HepG2 (cell line): Measurements from ENCODE around the gene RPS27L. TPM values are rescaled to one million over a fixed set of nuclear protein-coding genes. Genes with fewer than 3 reads are reported as not detected.

ENCODE experiments used
- CHCHD3 ChIP-seq: sonication (generic); formaldehyde crosslinking; IDR thresholded peaks from 2 replicates; pipeline ENCODE4 v1.8.0; 2022; ENCODE audit warnings: mild to moderate bottlenecking, missing genetic modification reagents, moderate library complexity
- GLI4 ChIP-seq: sonication (generic); formaldehyde crosslinking; IDR thresholded peaks from 2 replicates; pipeline ENCODE4 v1.5.1; 2020; ENCODE audit warnings: missing genetic modification reagents, mild to moderate bottlenecking, moderate library complexity, borderline replicate concordance
- HDAC1 ChIP-seq: sonication (generic); formaldehyde crosslinking; IDR thresholded peaks from 2 replicates; pipeline ENCODE4 v1.5.1; 2020; ENCODE audit warnings: mild to moderate bottlenecking, missing genetic modification reagents
- HOXD1 ChIP-seq: sonication (generic); formaldehyde crosslinking; IDR thresholded peaks from 2 replicates; pipeline ENCODE4 v1.5.0; 2020; ENCODE audit warnings: missing genetic modification reagents
- KDM5A ChIP-seq: fragments of 200-600 bp; sonication (generic); IDR thresholded peaks from 2 replicates; pipeline ENCODE4 v1.7.0; 2018; ENCODE audit warnings: antibody characterized with exemption, mild to moderate bottlenecking, low read length, borderline replicate concordance
- PCBP1 ChIP-seq: fragments of 200-400 bp; formaldehyde crosslinking; IDR thresholded peaks from 2 replicates; pipeline ENCODE4 v1.6.1; 2017; ENCODE audit warnings: mild to moderate bottlenecking, low read depth, low read length, borderline replicate concordance
- PCBP2 ChIP-seq: fragments of 200-400 bp; formaldehyde crosslinking; optimal IDR thresholded peaks from 2 replicates; pipeline ENCODE3; 2018; ENCODE audit warnings: low read length, low read depth; ENCODE audit not compliant: poor library complexity, severe bottlenecking
- POLR2AphosphoS2 ChIP-seq: IDR thresholded peaks from 2 replicates; pipeline ENCODE4 v1.6.1; 2011; ENCODE audit warnings: low read depth, low read length, improper control_type of control experiment
- RBM39 ChIP-seq: fragments of 200-400 bp; formaldehyde crosslinking; IDR thresholded peaks from one replicate; pipeline ENCODE4 v1.6.1; 2018; ENCODE audit warnings: antibody characterized with exemption, mild to moderate bottlenecking, low read depth, low read length; ENCODE audit not compliant: poor library complexity, severe bottlenecking
- RCOR2 ChIP-seq: IDR thresholded peaks from 2 replicates; pipeline ENCODE4 v1.6.1; 2016; ENCODE audit warnings: missing biosample characterization, missing genetic modification reagents
- ZBTB3 ChIP-seq: sonication (generic); formaldehyde crosslinking; IDR thresholded peaks from 2 replicates; pipeline ENCODE4 v1.4.0; 2020; ENCODE audit warnings: low read depth, mild to moderate bottlenecking, moderate library complexity, missing genetic modification reagents, borderline replicate concordance
- ZFP90 ChIP-seq: sonication (generic); formaldehyde crosslinking; IDR thresholded peaks from 2 replicates; pipeline ENCODE4 v1.8.0; 2022; ENCODE audit warnings: missing genetic modification reagents, mild to moderate bottlenecking, inconsistent platforms, borderline replicate concordance
- ZIK1 ChIP-seq: sonication (generic); formaldehyde crosslinking; IDR thresholded peaks from 2 replicates; pipeline ENCODE4 v1.5.0; 2020; ENCODE audit warnings: mild to moderate bottlenecking, low read depth, missing genetic modification reagents, borderline replicate concordance
- ZNF121 ChIP-seq: sonication (generic); formaldehyde crosslinking; IDR thresholded peaks from 2 replicates; pipeline ENCODE4 v1.5.0; 2020; ENCODE audit warnings: mild to moderate bottlenecking, missing genetic modification reagents
- ZNF260 ChIP-seq: sonication (generic); formaldehyde crosslinking; IDR thresholded peaks from 2 replicates; pipeline ENCODE4 v1.4.0; 2020; ENCODE audit warnings: missing genetic modification reagents, low read depth, mild to moderate bottlenecking, borderline replicate concordance
- ZNF343 ChIP-seq: sonication (generic); formaldehyde crosslinking; IDR thresholded peaks from 2 replicates; pipeline ENCODE4 v1.4.0; 2020; ENCODE audit warnings: mild to moderate bottlenecking, missing genetic modification reagents
- ZNF460 ChIP-seq: sonication (generic); formaldehyde crosslinking; IDR thresholded peaks from 2 replicates; pipeline ENCODE4 v1.5.1; 2020; ENCODE audit warnings: missing genetic modification reagents, mild to moderate bottlenecking, borderline replicate concordance
- ZNF543 ChIP-seq: sonication (generic); formaldehyde crosslinking; IDR thresholded peaks from 2 replicates; pipeline ENCODE4 v1.4.0; 2020; ENCODE audit warnings: mild to moderate bottlenecking, missing genetic modification reagents
- ZNF562 ChIP-seq: sonication (generic); formaldehyde crosslinking; IDR thresholded peaks from 2 replicates; pipeline ENCODE4 v1.8.0; 2022; ENCODE audit warnings: missing genetic modification reagents, borderline replicate concordance
- ZNF614 ChIP-seq: IDR thresholded peaks from 2 replicates; pipeline ENCODE4 v1.6.1; 2018; ENCODE audit warnings: missing biosample characterization, missing genetic modification reagents, inconsistent platforms, borderline replicate concordance
- ZNF703 ChIP-seq: sonication (generic); formaldehyde crosslinking; IDR thresholded peaks from 2 replicates; pipeline ENCODE4 v1.5.1; 2020; ENCODE audit warnings: missing genetic modification reagents, mild to moderate bottlenecking, moderate library complexity, borderline replicate concordance
- ZNF891 ChIP-seq: sonication (generic); formaldehyde crosslinking; IDR thresholded peaks from 2 replicates; pipeline ENCODE4 v1.5.0; 2020; ENCODE audit warnings: mild to moderate bottlenecking, missing genetic modification reagents
- polyA plus RNA-seq, 8 experiments: library from polyadenylated mRNA; depleted of rRNA in 3 of 8; stranded (reverse) in 7 of 8; unstranded in 1 of 8; fragments of >200 nt; fragmentation: Illumina TruSeq in 4 of 8; extraction: Trizol in 4 of 8; gene quantifications; 2 replicates each; pipeline versions ENCODE4 v1.2.1 to v1.2.3, GENCODE V29; 2011 to 2016; ENCODE audit warnings: low read depth in 4 of 8, missing spikeins in 1 of 8, mixed read lengths in 1 of 8; ENCODE audit not compliant: insufficient read depth in 1 of 8
- total RNA-seq, 5 experiments: library from RNA; depleted of rRNA; stranded (reverse); fragments of >200 nt; fragmentation: Illumina TruSeq; extraction: Trizol; gene quantifications; 2 replicates each; pipeline ENCODE4 v1.2.3, GENCODE V29; 2016; ENCODE audit warnings: low read depth in 1 of 5
- TF ChIP-seq, protein P1 (sequence below): sonication (generic); formaldehyde crosslinking; conservative IDR thresholded peaks from 2 replicates; pipeline ENCODE4 v1.4.0; 2020; ENCODE audit warnings: missing genetic modification reagents
- TF ChIP-seq, protein P2 (sequence below): sonication (generic); formaldehyde crosslinking; IDR thresholded peaks from 2 replicates; pipeline ENCODE4 v1.8.1; 2023; ENCODE audit warnings: mild to moderate bottlenecking, missing genetic modification reagents
- TF ChIP-seq, protein P3 (sequence below): IDR thresholded peaks from 2 replicates; pipeline ENCODE4 v1.6.1; 2016; ENCODE audit warnings: mild to moderate bottlenecking, missing biosample characterization, missing genetic modification reagents
- TF ChIP-seq, protein P4 (sequence below): sonication (generic); formaldehyde crosslinking; IDR thresholded peaks from 2 replicates; pipeline ENCODE4 v1.4.0; 2020; ENCODE audit warnings: mild to moderate bottlenecking, low read depth, missing genetic modification reagents

RPS27L gene
- total and polyA plus RNA-seq, 2 of the 13 experiments (the other 11 are each of a cell fraction or from before 2014, with no cell fraction given), result 231 to 433 TPM

DNA sequence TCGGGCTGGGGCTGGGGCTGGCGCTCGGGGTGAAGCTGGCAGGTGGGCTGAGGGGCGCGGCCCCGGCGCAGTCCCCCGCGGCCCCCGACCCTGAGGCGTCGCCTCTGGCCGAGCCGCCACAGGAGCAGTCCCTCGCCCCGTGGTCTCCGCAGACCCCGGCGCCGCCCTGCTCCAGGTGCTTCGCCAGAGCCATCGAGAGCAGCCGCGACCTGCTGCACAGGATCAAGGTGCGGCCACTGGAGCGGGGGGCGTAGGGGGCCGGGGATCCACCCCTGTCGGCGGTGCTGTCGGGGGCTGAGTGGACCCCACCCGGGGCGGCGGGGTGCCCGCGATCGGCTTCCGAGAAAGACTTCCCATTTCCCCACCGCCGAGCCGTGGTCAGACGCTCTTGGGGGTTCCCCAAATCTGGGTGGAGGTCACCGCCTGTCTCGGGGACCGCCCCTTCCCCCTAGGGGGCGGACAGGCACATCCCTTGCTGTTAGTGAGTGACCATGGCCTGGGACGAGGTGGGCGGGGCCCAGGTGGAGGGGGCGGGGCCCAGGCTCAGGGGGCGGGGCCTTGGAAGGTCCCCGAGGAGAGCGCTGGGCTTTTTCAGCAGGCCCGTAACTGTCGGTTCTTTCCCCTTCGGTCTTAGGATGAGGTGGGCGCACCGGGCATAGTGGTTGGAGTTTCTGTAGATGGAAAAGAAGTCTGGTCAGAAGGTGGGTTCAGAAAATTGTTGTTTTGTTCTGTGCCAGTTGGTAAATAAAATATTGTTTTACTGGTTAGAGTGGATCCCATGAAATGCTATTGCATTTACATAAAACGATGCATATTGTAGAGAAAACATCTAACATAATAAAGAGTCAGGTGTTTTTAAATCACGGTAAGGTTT is 35.0 kb downstream of the RPS27L start (continued):
- no peak for TF ChIP-seq ZNF121 (CRISPR knock-in tag)
- no peak for TF ChIP-seq ZNF703
- peak; percentile 65; the same call in 1 of the 2 replicates for TF ChIP-seq ZNF343 (CRISPR knock-in tag)
- TF ChIP-seq, protein P1, sequence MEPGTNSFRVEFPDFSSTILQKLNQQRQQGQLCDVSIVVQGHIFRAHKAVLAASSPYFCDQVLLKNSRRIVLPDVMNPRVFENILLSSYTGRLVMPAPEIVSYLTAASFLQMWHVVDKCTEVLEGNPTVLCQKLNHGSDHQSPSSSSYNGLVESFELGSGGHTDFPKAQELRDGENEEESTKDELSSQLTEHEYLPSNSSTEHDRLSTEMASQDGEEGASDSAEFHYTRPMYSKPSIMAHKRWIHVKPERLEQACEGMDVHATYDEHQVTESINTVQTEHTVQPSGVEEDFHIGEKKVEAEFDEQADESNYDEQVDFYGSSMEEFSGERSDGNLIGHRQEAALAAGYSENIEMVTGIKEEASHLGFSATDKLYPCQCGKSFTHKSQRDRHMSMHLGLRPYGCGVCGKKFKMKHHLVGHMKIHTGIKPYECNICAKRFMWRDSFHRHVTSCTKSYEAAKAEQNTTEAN, result no peak
- 0 out of 2 replicates have a peak, but pooled peaks have one; percentile 38 for TF ChIP-seq CHCHD3 (CRISPR knock-in tag)
- TF ChIP-seq, protein P2, sequence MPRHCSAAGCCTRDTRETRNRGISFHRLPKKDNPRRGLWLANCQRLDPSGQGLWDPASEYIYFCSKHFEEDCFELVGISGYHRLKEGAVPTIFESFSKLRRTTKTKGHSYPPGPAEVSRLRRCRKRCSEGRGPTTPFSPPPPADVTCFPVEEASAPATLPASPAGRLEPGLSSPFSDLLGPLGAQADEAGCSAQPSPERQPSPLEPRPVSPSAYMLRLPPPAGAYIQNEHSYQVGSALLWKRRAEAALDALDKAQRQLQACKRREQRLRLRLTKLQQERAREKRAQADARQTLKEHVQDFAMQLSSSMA (CRISPR knock-in tag), result no peak
- TF ChIP-seq KDM5A, result peak; percentile 43; the same call in 1 of the 2 replicates
- TF ChIP-seq, protein P3, sequence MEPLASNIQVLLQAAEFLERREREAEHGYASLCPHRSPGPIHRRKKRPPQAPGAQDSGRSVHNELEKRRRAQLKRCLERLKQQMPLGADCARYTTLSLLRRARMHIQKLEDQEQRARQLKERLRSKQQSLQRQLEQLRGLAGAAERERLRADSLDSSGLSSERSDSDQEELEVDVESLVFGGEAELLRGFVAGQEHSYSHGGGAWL (CRISPR knock-in tag), result 0 out of 2 replicates have a peak, but pooled peaks have one; percentile 60
- TF ChIP-seq ZNF260, result no peak
- TF ChIP-seq HOXD1, result no peak
- no peak for TF ChIP-seq POLR2AphosphoS2
- no peak for TF ChIP-seq PCBP1
- no peak for TF ChIP-seq ZBTB3
- TF ChIP-seq RBM39, result peak; percentile 38
- TF ChIP-seq ZNF460 (CRISPR knock-in tag), result no peak
- TF ChIP-seq PCBP2, result no peak
- TF ChIP-seq ZIK1, result no peak; the same call in 1 of the 2 replicates
- TF ChIP-seq ZNF614, result no peak
- peak; percentile 35; the same call in 1 of the 2 replicates for TF ChIP-seq HDAC1 (CRISPR knock-in tag)
- TF ChIP-seq GLI4, result 0 out of 2 replicates have a peak, but pooled peaks have one; percentile 39
- no peak; the same call in 1 of the 2 replicates for TF ChIP-seq ZFP90 (CRISPR knock-in tag)
- TF ChIP-seq ZNF543 (CRISPR knock-in tag), result peak; percentile 75; the same call in 1 of the 2 replicates
- TF ChIP-seq ZNF891, result 0 out of 2 replicates have a peak, but pooled peaks have one; percentile 23
- TF ChIP-seq ZNF562 (CRISPR knock-in tag), result no peak
- no peak for TF ChIP-seq RCOR2
- TF ChIP-seq, protein P4, sequence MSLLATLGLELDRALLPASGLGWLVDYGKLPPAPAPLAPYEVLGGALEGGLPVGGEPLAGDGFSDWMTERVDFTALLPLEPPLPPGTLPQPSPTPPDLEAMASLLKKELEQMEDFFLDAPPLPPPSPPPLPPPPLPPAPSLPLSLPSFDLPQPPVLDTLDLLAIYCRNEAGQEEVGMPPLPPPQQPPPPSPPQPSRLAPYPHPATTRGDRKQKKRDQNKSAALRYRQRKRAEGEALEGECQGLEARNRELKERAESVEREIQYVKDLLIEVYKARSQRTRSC (CRISPR knock-in tag), result no peak
